ENCODE results near the gene ATE1.
"Not testable (repeated sequence)": the region's sequence is repeated elsewhere in the genome, so short reads cannot be mapped to it uniquely, and the experiment has no call there.

Gene ATE1

GRCh38 chr10:121834757-121835156 is 93.1 kb downstream of the ATE1 start:
- no peak overlapping the region for H3K27ac Mint-ChIP-seq
- H3K27me3 Mint-ChIP-seq = no peaks in the 10 kb centered on the region
- DNase-seq (no peak), ATAC-seq (no peak)
- no peaks in the 10 kb centered on the region for H3K9me3 Mint-ChIP-seq
- no peak overlapping the region for H3K4me3 Mint-ChIP-seq
- no peaks in the 10 kb centered on the region for H3K4me1 Mint-ChIP-seq

GRCh38 chr10:121833387-121833786 is 94.4 kb downstream of the ATE1 start:
- Mint-ChIP-seq H3K27ac (no peak overlapping the region), H3K4me3 (no peak overlapping the region), H3K9me3 (no peaks in the 10 kb centered on the region), H3K4me1 (no peaks in the 10 kb centered on the region), H3K27me3 (no peaks in the 10 kb centered on the region)
- DNase-seq (no peak), ATAC-seq (no peak)

- Mint-ChIP-seq H3K4me1 (no peaks in the 10 kb centered on the region), H3K9me3 (no peaks in the 10 kb centered on the region), H3K27ac (no peak overlapping the region)
Observed at GRCh38 chr10:121832647-121833046, 95.2 kb downstream of the ATE1 start.

GRCh38 chr10:121831777-121832176 is 96.1 kb downstream of the ATE1 start:
- Mint-ChIP-seq H3K27me3 (no peaks in the 10 kb centered on the region), H3K4me3 (no peak overlapping the region), H3K4me1 (no peaks in the 10 kb centered on the region), H3K27ac (no peak overlapping the region), H3K9me3 (no peaks in the 10 kb centered on the region)
- DNase-seq (no peak), ATAC-seq (no peak)

More at GRCh38 chr10:121832647-121833046, 95.2 kb downstream of the ATE1 start:
- ATAC-seq = no peak
- Mint-ChIP-seq H3K27me3 (no peaks in the 10 kb centered on the region), H3K4me3 (no peak overlapping the region)
- no peak for DNase-seq

GRCh38 chr10:121831237-121831636 is 96.6 kb downstream of the ATE1 start:
- Mint-ChIP-seq H3K4me1 (no peaks in the 10 kb centered on the region), H3K9me3 (no peaks in the 10 kb centered on the region), H3K27me3 (no peaks in the 10 kb centered on the region), H3K4me3 (no peak overlapping the region), H3K27ac (no peak overlapping the region)
- no peak for DNase-seq
- ATAC-seq = no peak

GRCh38 chr10:121830101-121830500 is 97.7 kb downstream of the ATE1 start:
- Mint-ChIP-seq H3K27me3 (no peaks in the 10 kb centered on the region), H3K27ac (no peak overlapping the region), H3K4me1 (no peaks in the 10 kb centered on the region), H3K9me3 (no peaks in the 10 kb centered on the region), H3K4me3 (no peak overlapping the region)
- no peak for DNase-seq
- no peak for ATAC-seq

GRCh38 chr10:121828045-121828444 is 99.8 kb downstream of the ATE1 start:
- H3K27ac Mint-ChIP-seq = no peak overlapping the region

GRCh38 chr10:121826773-121827172 is 101.1 kb downstream of the ATE1 start:
- not testable (repeated sequence) for DNase-seq, H3K9me3 Mint-ChIP-seq, H3K4me1 Mint-ChIP-seq, ATAC-seq, H3K4me3 Mint-ChIP-seq, H3K27ac Mint-ChIP-seq, H3K27me3 Mint-ChIP-seq

More at GRCh38 chr10:121828045-121828444, 99.8 kb downstream of the ATE1 start:
- DNase-seq (no peak), ATAC-seq (peak; percentile 52)
- no peaks in the 10 kb centered on the region for H3K9me3 Mint-ChIP-seq
- no peaks in the 10 kb centered on the region for H3K4me1 Mint-ChIP-seq
- no peaks in the 10 kb centered on the region for H3K27me3 Mint-ChIP-seq
- no peak overlapping the region for H3K4me3 Mint-ChIP-seq

- no peak for DNase-seq
- H3K4me3 Mint-ChIP-seq = no peak overlapping the region
- peak; percentile 40 for ATAC-seq
- no peak overlapping the region for H3K27ac Mint-ChIP-seq
- H3K27me3 Mint-ChIP-seq = no peaks in the 10 kb centered on the region
- no peaks in the 10 kb centered on the region for H3K4me1 Mint-ChIP-seq
- no peaks in the 10 kb centered on the region for H3K9me3 Mint-ChIP-seq
Observed at GRCh38 chr10:121823993-121824463, 103.8 kb downstream of the ATE1 start.

- Mint-ChIP-seq H3K27ac (no peak overlapping the region), H3K9me3 (no peaks in the 10 kb centered on the region), H3K4me3 (no peak overlapping the region), H3K4me1 (no peaks in the 10 kb centered on the region), H3K27me3 (no peaks in the 10 kb centered on the region)
- ATAC-seq = no peak
- DNase-seq = no peak
Observed at GRCh38 chr10:121822724-121823123, 105.1 kb downstream of the ATE1 start.

GRCh38 chr10:121822180-121822579 is 105.7 kb downstream of the ATE1 start:
- no peak for ATAC-seq
- Mint-ChIP-seq H3K27me3 (no peaks in the 10 kb centered on the region), H3K4me1 (no peaks in the 10 kb centered on the region), H3K9me3 (no peaks in the 10 kb centered on the region), H3K27ac (no peak overlapping the region), H3K4me3 (no peak overlapping the region)
- DNase-seq = no peak

GRCh38 chr10:121819049-121819448 is 108.8 kb downstream of the ATE1 start:
- H3K27me3 Mint-ChIP-seq = no peaks in the 10 kb centered on the region
- H3K27ac Mint-ChIP-seq = no peak overlapping the region
- ATAC-seq = no peak
- no peak for DNase-seq
- no peaks in the 10 kb centered on the region for H3K9me3 Mint-ChIP-seq
- H3K4me1 Mint-ChIP-seq = no peaks in the 10 kb centered on the region
- no peak overlapping the region for H3K4me3 Mint-ChIP-seq

GRCh38 chr10:121818599-121818998 is 109.2 kb downstream of the ATE1 start:
- no peak overlapping the region for H3K4me3 Mint-ChIP-seq
- no peaks in the 10 kb centered on the region for H3K27me3 Mint-ChIP-seq
- no peak overlapping the region for H3K27ac Mint-ChIP-seq
- DNase-seq (no peak), ATAC-seq (no peak)
- no peaks in the 10 kb centered on the region for H3K9me3 Mint-ChIP-seq
- no peaks in the 10 kb centered on the region for H3K4me1 Mint-ChIP-seq

GRCh38 chr10:121816197-121816596 is 111.6 kb downstream of the ATE1 start:
- H3K4me1 Mint-ChIP-seq = no peaks in the 10 kb centered on the region
- H3K27me3 Mint-ChIP-seq = no peaks in the 10 kb centered on the region

GRCh38 chr10:121813857-121814256 is 114.0 kb downstream of the ATE1 start:
- Mint-ChIP-seq H3K4me3 (no peak overlapping the region), H3K27me3 (no peaks in the 10 kb centered on the region), H3K9me3 (no peaks in the 10 kb centered on the region), H3K4me1 (no peaks in the 10 kb centered on the region), H3K27ac (no peak overlapping the region)
- DNase-seq (no peak), ATAC-seq (no peak)

More at GRCh38 chr10:121816197-121816596, 111.6 kb downstream of the ATE1 start:
- Mint-ChIP-seq H3K9me3 (no peaks in the 10 kb centered on the region), H3K4me3 (no peak overlapping the region), H3K27ac (no peak overlapping the region)
- DNase-seq (no peak), ATAC-seq (no peak)

GRCh38 chr10:121813211-121813815 is 114.5 kb downstream of the ATE1 start:
- ATAC-seq = no peak
- no peaks in the 10 kb centered on the region for H3K9me3 Mint-ChIP-seq
- H3K27me3 Mint-ChIP-seq = no peaks in the 10 kb centered on the region
- no peak overlapping the region for H3K27ac Mint-ChIP-seq
- DNase-seq = no peak
- H3K4me3 Mint-ChIP-seq = no peak overlapping the region
- no peaks in the 10 kb centered on the region for H3K4me1 Mint-ChIP-seq

- Mint-ChIP-seq H3K27ac (no peak overlapping the region), H3K9me3 (no peaks in the 10 kb centered on the region), H3K27me3 (no peaks in the 10 kb centered on the region), H3K4me3 (no peak overlapping the region), H3K4me1 (no peaks in the 10 kb centered on the region)
- ATAC-seq (no peak), DNase-seq (no peak)
Observed at GRCh38 chr10:121812031-121812430, 115.8 kb downstream of the ATE1 start.
